IPS DF 6.9 (cell line): ENCODE measurements around the gene PEAK3.

Experiments used
- DNase-seq: peaks from one replicate; pipeline ENCODE4 v3.0.0-alpha.2; 2013; ENCODE audit warnings: low read depth, low spot score
- H3K27ac ChIP-seq: one replicate; pipeline ENCODE4 v1.5.1; 2013; ENCODE audit warnings: low read length, control low read depth
- H3K27me3 ChIP-seq: 2 replicates; pipeline ENCODE4 v1.6.1; 2013; ENCODE audit warnings: mild to moderate bottlenecking, low read length; ENCODE audit not compliant: control insufficient read depth, insufficient read depth
- H3K36me3 ChIP-seq: 2 replicates; pipeline ENCODE4 v1.6.1; 2013; ENCODE audit warnings: low read length; ENCODE audit not compliant: control insufficient read depth, insufficient read depth
- H3K4me1 ChIP-seq: 2 replicates; pipeline ENCODE4 v1.6.1; 2013; ENCODE audit warnings: low read length; ENCODE audit not compliant: control insufficient read depth, insufficient read depth
- H3K4me3 ChIP-seq: 2 replicates; pipeline ENCODE4 v1.5.1; 2013; ENCODE audit warnings: mild to moderate bottlenecking, low read length
- H3K9me3 ChIP-seq: 2 replicates; pipeline ENCODE4 v1.6.1; 2013; ENCODE audit warnings: low read length, inconsistent platforms; ENCODE audit not compliant: control insufficient read depth, insufficient read depth
- WGBS: extraction: QIAGEN DNeasy Blood & Tissue Kit; methylation state at CpG from one replicate; pipeline ENCODE4 v1.1.7; 2013; ENCODE audit warnings: mixed read lengths, missing lambda C conversion rate; ENCODE audit not compliant: insufficient read length, insufficient coverage; 5-methylcytosine and 5-hydroxymethylcytosine counted together

Gene PEAK3

GRCh38 chr19:2236314-2237050 is 45.5 kb downstream of the PEAK3 start, which contains the start of the genes PLEKHJ1 and SF3A2:
Gene PLEKHJ1, minus strand, starts transcription at chr19:2236329. Its CDS starts 81 bp downstream, at chr19:2236248.
Gene SF3A2, plus strand, starts transcription at chr19:2236824. Its CDS starts 6,595 bp downstream, at chr19:2243419.
- WGBS: no CpG with 5 or more reads among the region's 80 CpGs
- peak; percentile 94 for DNase-seq
- Histone ChIP-seq H3K4me1 (no peaks in the 10 kb centered on the region; the same call in 1 of the 2 replicates), H3K9me3 (no peaks in the 10 kb centered on the region), H3K4me3 (peak within 1 kb of the TSS; percentile 88), H3K27me3 (no peaks in the 10 kb centered on the region), H3K36me3 (peaks cover 5% of the 10 kb centered on the region; the same call in 1 of the 2 replicates), H3K27ac (no peak within 1 kb of the TSS)

- peak overlapping the region; percentile 88 for H3K4me3 ChIP-seq
- no peak for DNase-seq
- no peaks in the 10 kb centered on the region for H3K27me3 ChIP-seq
- WGBS: no CpG with 5 or more reads among the region's 28 CpGs
- peaks cover 5% of the 10 kb centered on the region; the same call in 1 of the 2 replicates for H3K36me3 ChIP-seq
- H3K4me1 ChIP-seq: no peaks in the 10 kb centered on the region; the same call in 1 of the 2 replicates
- H3K27ac ChIP-seq: no peak overlapping the region
- no peaks in the 10 kb centered on the region for H3K9me3 ChIP-seq
Measured at GRCh38 chr19:2236064-2236313, 46.0 kb downstream of the PEAK3 start.

- Histone ChIP-seq H3K27ac (no peak overlapping the region), H3K4me1 (no peaks in the 10 kb centered on the region; the same call in 1 of the 2 replicates), H3K4me3 (peak overlapping the region; percentile 88), H3K27me3 (no peaks in the 10 kb centered on the region), H3K36me3 (peaks cover 5% of the 10 kb centered on the region; the same call in 1 of the 2 replicates), H3K9me3 (no peaks in the 10 kb centered on the region)
- no CpG with 5 or more reads among the region's 48 CpGs for WGBS
- no peak for DNase-seq
Measured at GRCh38 chr19:2235381-2236063, 46.5 kb downstream of the PEAK3 start.

GRCh38 chr19:2234996-2235380 is 47.0 kb downstream of the PEAK3 start:
- H3K4me3 ChIP-seq: peak overlapping the region; percentile 88; the same call in 1 of the 2 replicates
- H3K27ac ChIP-seq: no peak overlapping the region
- peaks cover 9% of the 10 kb centered on the region for H3K36me3 ChIP-seq
- H3K9me3 ChIP-seq: no peaks in the 10 kb centered on the region
- no peaks in the 10 kb centered on the region; the same call in 1 of the 2 replicates for H3K4me1 ChIP-seq
- DNase-seq: no peak
- no CpG with 5 or more reads among the region's 6 CpGs for WGBS
- H3K27me3 ChIP-seq: no peaks in the 10 kb centered on the region

- no peak for DNase-seq
- no peaks in the 10 kb centered on the region for H3K27me3 ChIP-seq
- no peak overlapping the region for H3K4me3 ChIP-seq
- no peaks in the 10 kb centered on the region for H3K9me3 ChIP-seq
- peaks cover 17% of the 10 kb centered on the region for H3K36me3 ChIP-seq
- no peaks in the 10 kb centered on the region; the same call in 1 of the 2 replicates for H3K4me1 ChIP-seq
- WGBS: no CpG with 5 or more reads among the region's 25 CpGs
- no peak overlapping the region for H3K27ac ChIP-seq
Measured at GRCh38 chr19:2233601-2234280, 48.2 kb downstream of the PEAK3 start.

- H3K4me1 ChIP-seq: no peaks in the 10 kb centered on the region
- DNase-seq: no peak
- H3K27ac ChIP-seq: no peak overlapping the region
- no peak overlapping the region for H3K4me3 ChIP-seq
- no CpG with 5 or more reads among the region's 30 CpGs for WGBS
- peaks cover 26% of the 10 kb centered on the region for H3K36me3 ChIP-seq
- H3K9me3 ChIP-seq: no peaks in the 10 kb centered on the region
- no peaks in the 10 kb centered on the region for H3K27me3 ChIP-seq
Measured at GRCh38 chr19:2232286-2233151, 49.5 kb downstream of the PEAK3 start.

- H3K36me3 ChIP-seq: peaks cover 29% of the 10 kb centered on the region
- no peaks in the 10 kb centered on the region for H3K27me3 ChIP-seq
- H3K27ac ChIP-seq: no peak overlapping the region
- H3K4me1 ChIP-seq: no peaks in the 10 kb centered on the region
- WGBS: no CpG with 5 or more reads among the region's 21 CpGs
- no peak overlapping the region for H3K4me3 ChIP-seq
- no peak for DNase-seq
- no peaks in the 10 kb centered on the region for H3K9me3 ChIP-seq
Measured at GRCh38 chr19:2231621-2232221, 50.3 kb downstream of the PEAK3 start.

GRCh38 chr19:2230807-2231533 is 51.0 kb downstream of the PEAK3 start:
- Histone ChIP-seq H3K9me3 (no peaks in the 10 kb centered on the region), H3K4me1 (no peaks in the 10 kb centered on the region), H3K36me3 (peaks cover 36% of the 10 kb centered on the region), H3K27ac (no peak overlapping the region), H3K4me3 (no peak overlapping the region), H3K27me3 (no peaks in the 10 kb centered on the region)
- no CpG with 5 or more reads among the region's 12 CpGs for WGBS
- no peak for DNase-seq

GRCh38 chr19:2230033-2230531 is 51.9 kb downstream of the PEAK3 start:
- DNase-seq: no peak
- no CpG with 5 or more reads among the region's 43 CpGs for WGBS
- Histone ChIP-seq H3K4me1 (no peaks in the 10 kb centered on the region), H3K9me3 (no peaks in the 10 kb centered on the region), H3K4me3 (no peak overlapping the region), H3K36me3 (peaks cover 42% of the 10 kb centered on the region), H3K27ac (no peak overlapping the region), H3K27me3 (no peaks in the 10 kb centered on the region)
